Activated CD8-positive, alpha-beta T cell treated with anti-CD3 and anti-CD28 coated beads, Interleukin-2, amount 10 ng/mL, durations not matched to agents 7 days and 5 days (primary cell): ENCODE data around the gene LYST. TPM values are rescaled to one million over a fixed set of nuclear protein-coding genes. Genes with fewer than 3 reads are reported as not detected.

Experiments
- ATAC-seq: fragments of 150-1000 bp; cut with Tn5 transposase; one replicate; pipeline ENCODE4 v1.10.0; 2021; ENCODE audit warnings: moderate library complexity
- CTCF ChIA-PET: fragments of 350-600 bp; sonication (Branson Sonifier 250); formaldehyde crosslinking; loops from one replicate; lab custom pipeline; 2021; ENCODE audit warnings: antibody characterized with exemption; lab: Charles Lee
- POLR2A ChIA-PET: fragments of 350-600 bp; sonication (Branson Sonifier 250); formaldehyde crosslinking; loops from one replicate; lab custom pipeline; 2021; ENCODE audit warnings: antibody characterized with exemption; lab: Charles Lee
- DNase-seq: peaks from one replicate; pipeline ENCODE4 v3.0.0-alpha.2; 2020
- H3K27ac Mint-ChIP-seq: one replicate; pipeline ENCODE4 v1.8.0; 2021; ENCODE audit warnings: mild to moderate bottlenecking, mixed read lengths
- H3K27me3 Mint-ChIP-seq: one replicate; pipeline ENCODE4 v1.8.0; 2021; ENCODE audit warnings: low read depth, mixed read lengths
- H3K36me3 Mint-ChIP-seq: one replicate; pipeline ENCODE4 v1.8.0; 2021; ENCODE audit warnings: low read depth, mixed read lengths
- H3K4me1 Mint-ChIP-seq: one replicate; pipeline ENCODE4 v1.8.0; 2021; ENCODE audit warnings: low read depth, mixed read lengths
- H3K4me3 Mint-ChIP-seq: one replicate; pipeline ENCODE4 v1.8.0; 2021; ENCODE audit warnings: mild to moderate bottlenecking, mixed read lengths
- H3K9me3 Mint-ChIP-seq: one replicate; pipeline ENCODE4 v1.8.0; 2022; ENCODE audit warnings: mixed read lengths; ENCODE audit not compliant: insufficient read depth
- total RNA-seq, 2 experiments: library from RNA; stranded (reverse); gene quantifications; one replicate each; pipeline ENCODE4 v1.2.3, GENCODE V29; 2021

LYST gene
- total RNA-seq, 2 experiments from 2014 or later = 26.2 to 28.6 TPM

DNA sequence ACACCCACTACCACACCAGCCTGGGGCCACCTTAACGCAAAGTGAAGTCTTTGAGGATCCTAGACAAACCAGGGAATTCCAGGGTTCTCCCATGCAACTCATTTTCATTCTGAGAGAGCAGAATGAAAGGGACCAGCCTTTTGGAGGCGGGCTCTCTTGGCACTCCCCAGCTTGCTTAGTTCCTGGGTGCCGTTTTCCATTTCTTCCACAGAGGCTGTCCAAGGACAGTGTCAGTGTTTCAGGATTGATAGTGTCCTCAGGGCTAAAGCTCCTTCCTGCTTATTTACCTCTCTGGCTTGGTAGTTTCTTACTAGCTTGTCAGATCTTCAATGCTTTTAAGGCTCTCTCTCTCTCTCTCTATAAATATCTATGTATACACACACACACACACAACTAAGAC is 187.1 kb downstream of the LYST start:
- Mint-ChIP-seq H3K4me3 (no peak overlapping the region), H3K36me3 (peaks cover 32% of the 10 kb centered on the region), H3K4me1 (peaks cover 6% of the 10 kb centered on the region), H3K27ac (no peak overlapping the region), H3K27me3 (no peaks in the 10 kb centered on the region), H3K9me3 (peaks cover 20% of the 10 kb centered on the region)
- DNase-seq (no peak), ATAC-seq (no peak)
- POLR2A ChIA-PET = no interaction called here
- CTCF ChIA-PET = no interaction called here

DNA sequence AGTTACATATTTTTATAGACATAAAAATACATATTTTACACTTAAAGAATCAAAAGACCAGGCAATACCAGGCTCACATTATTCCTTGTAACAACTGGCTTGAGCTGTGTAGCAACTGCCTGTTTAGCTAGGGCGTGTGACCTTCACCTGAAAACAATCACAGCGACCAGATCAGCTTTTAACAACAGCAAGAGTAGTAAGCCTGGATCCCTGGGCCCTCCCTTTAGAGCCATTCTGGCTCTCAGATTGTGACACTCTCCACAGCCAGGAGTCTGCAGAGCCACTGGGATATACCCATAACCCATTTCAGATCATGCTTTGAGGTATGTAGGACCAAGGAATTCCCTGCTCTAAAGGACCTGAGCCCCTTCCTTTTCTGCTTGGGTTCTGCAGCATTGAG is 187.7 kb downstream of the LYST start:
- no peaks in the 10 kb centered on the region for H3K27me3 Mint-ChIP-seq
- POLR2A ChIA-PET = no interaction called here

DNA sequence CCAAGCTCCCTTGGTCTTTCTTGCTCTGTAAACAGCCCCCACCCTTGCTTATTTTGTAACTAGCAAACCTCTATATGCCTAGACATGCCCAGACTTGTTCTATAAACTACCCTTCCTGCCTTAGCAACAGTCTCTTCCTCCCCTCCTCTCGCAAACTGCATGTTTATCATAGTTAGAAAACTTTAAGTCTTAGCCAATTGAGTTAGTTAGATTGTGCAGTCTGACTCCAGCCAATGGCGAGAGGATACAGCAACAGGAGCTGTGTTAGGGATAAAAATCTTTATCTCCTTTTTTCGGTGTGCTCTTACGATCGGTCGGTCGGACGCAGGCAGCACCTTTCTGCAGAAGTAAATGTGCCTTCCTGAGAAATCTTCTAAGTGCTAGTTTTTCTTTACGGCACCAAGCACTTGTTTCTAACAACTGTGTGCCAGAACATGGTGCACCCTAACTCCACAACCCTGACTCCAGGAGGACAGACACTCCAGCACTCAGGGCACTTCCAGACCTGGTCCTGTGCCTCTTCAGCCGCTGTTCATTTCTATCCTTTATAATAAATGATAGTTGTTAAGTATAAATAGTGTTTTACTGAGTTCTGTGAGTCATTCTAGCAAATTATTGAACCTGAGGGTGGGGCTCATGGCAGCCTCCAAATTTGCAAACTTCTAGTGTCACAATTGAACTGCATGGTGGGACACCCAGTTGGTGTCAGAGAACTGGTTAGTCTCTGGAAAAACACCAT is 191.4 kb downstream of the LYST start:
- peaks cover 44% of the 10 kb centered on the region for H3K9me3 Mint-ChIP-seq
- peak overlapping the region; percentile 51 for H3K27ac Mint-ChIP-seq
- H3K4me1 Mint-ChIP-seq = peaks cover 6% of the 10 kb centered on the region
- ATAC-seq (peak; percentile 42), DNase-seq (no peak)
- CTCF ChIA-PET = no interaction called here
- POLR2A ChIA-PET = no interaction called here
- H3K4me3 Mint-ChIP-seq = no peak overlapping the region
- no peaks in the 10 kb centered on the region for H3K27me3 Mint-ChIP-seq
- H3K36me3 Mint-ChIP-seq = peaks cover 65% of the 10 kb centered on the region

More for the DNA sequence above, 187.7 kb downstream of the LYST start:
- Mint-ChIP-seq H3K27ac (no peak overlapping the region), H3K4me3 (no peak overlapping the region), H3K4me1 (peaks cover 6% of the 10 kb centered on the region), H3K9me3 (peaks cover 20% of the 10 kb centered on the region), H3K36me3 (peaks cover 38% of the 10 kb centered on the region)
- DNase-seq (no peak), ATAC-seq (no peak)
- CTCF ChIA-PET = no interaction called here

DNA sequence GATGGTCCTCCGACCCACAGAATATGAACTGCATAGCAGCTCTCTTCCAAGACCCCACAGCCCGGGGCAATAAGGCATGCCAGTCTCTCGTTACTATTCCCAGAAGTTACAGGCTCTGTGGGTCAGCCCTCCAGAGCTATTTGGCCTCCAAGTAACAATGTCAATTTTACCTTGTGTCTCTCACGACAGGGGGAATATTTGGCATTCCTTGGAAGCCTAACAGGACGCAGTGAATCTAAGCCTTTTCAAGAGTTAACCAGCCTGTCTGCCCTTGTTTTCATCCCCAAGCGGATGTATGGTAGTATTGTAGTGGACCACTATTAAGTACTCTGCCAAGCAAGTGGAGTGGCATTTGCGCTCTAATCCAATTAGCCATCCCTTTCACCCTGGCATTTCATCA is 192.7 kb downstream of the LYST start:
- no peak overlapping the region for H3K4me3 Mint-ChIP-seq
- no peaks in the 10 kb centered on the region for H3K27me3 Mint-ChIP-seq
- peaks cover 77% of the 10 kb centered on the region for H3K36me3 Mint-ChIP-seq
- ChIA-PET CTCF (interaction anchor here (0.6 kb wide), 1 partner anchor 84 kb away, joined by 3 read pairs; no protein-coding TSS in a partner anchor), POLR2A (no interaction called here)
- H3K4me1 Mint-ChIP-seq = peaks cover 6% of the 10 kb centered on the region
- no peak overlapping the region for H3K27ac Mint-ChIP-seq
- DNase-seq (no peak), ATAC-seq (no peak)
- peaks cover 52% of the 10 kb centered on the region for H3K9me3 Mint-ChIP-seq

DNA sequence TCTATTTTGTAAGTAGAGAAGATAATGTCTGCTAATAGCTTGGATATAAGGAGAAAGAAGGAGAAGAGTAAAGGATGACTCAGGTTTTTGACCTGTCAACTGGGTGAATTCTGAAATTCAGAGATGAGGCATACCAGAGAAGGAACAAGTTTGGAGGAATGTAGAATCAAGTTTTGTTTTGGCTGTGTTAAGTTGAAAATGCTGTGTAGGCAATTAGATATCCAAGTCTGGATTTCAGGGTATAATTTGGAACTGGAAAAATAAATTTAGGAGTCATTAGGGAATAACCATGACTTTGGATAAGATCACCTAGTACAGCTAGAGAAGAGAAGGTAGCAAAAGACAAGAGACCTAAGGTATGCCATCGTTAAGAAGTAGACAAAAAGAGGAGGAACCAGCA is 194.7 kb downstream of the LYST start:
- peaks cover 7% of the 10 kb centered on the region for H3K4me1 Mint-ChIP-seq
- CTCF ChIA-PET = interaction anchor here (0.6 kb wide), 1 partner anchor 10 kb away, joined by 3 read pairs; no protein-coding TSS in a partner anchor
- no peak overlapping the region for H3K27ac Mint-ChIP-seq

DNA sequence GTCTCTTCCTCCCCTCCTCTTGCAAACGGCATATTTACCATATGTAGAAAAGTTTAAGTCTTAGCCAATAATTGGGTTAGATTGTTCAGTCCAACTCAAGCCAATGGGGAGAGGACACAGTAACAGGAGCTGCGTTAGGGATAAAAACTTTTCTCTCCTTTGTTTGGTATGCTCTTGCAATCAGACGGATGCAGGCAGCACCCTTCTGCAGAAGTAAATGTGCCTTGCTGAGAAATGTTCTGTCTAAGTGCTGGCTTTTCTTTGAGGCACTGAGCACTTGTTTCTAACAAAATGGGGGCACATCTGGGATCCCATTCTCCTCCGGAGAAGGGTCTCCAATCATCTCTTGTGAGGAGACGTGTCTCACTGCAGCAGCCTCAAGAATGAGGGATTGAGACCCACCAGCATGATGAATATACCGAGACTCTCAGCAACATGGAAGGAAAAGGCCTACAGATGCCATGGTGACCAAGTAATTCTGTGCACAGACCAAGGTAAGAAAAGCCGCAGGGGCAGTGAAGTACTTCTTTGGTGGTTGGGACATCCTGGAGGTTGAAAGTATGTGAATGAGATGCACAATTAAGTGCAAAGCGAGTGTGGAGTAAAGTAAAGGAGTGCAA is 196.4 kb downstream of the LYST start:
- ATAC-seq = no peak
- ChIA-PET CTCF (no interaction called here), POLR2A (no interaction called here)
- DNase-seq = no peak
- Mint-ChIP-seq H3K4me3 (no peak overlapping the region), H3K27ac (no peak overlapping the region), H3K36me3 (peaks cover 69% of the 10 kb centered on the region), H3K27me3 (no peaks in the 10 kb centered on the region), H3K4me1 (peaks cover 7% of the 10 kb centered on the region), H3K9me3 (peaks cover 38% of the 10 kb centered on the region)

More for the DNA sequence above, 194.7 kb downstream of the LYST start:
- ATAC-seq (no peak), DNase-seq (no peak)
- H3K36me3 Mint-ChIP-seq = peaks cover 84% of the 10 kb centered on the region
- no peak overlapping the region for H3K4me3 Mint-ChIP-seq
- POLR2A ChIA-PET = no interaction called here
- H3K9me3 Mint-ChIP-seq = peaks cover 52% of the 10 kb centered on the region
- H3K27me3 Mint-ChIP-seq = no peaks in the 10 kb centered on the region

- Mint-ChIP-seq H3K27ac (no peak overlapping the region), H3K27me3 (no peaks in the 10 kb centered on the region), H3K4me3 (no peak overlapping the region), H3K4me1 (peaks cover 1% of the 10 kb centered on the region), H3K9me3 (peaks cover 33% of the 10 kb centered on the region), H3K36me3 (peaks cover 62% of the 10 kb centered on the region)
- no peak for DNase-seq
- ChIA-PET CTCF (no interaction called here), POLR2A (no interaction called here)
- no peak for ATAC-seq
Measured at GRCh38 chr1:235669277-235669676, 197.4 kb downstream of the LYST start.

GRCh38 chr1:235663628-235664027 is 203.1 kb downstream of the LYST start:
- no peak overlapping the region for H3K27ac Mint-ChIP-seq
- no peak overlapping the region for H3K4me3 Mint-ChIP-seq
- CTCF ChIA-PET = interaction anchor here (1.1 kb wide), 1 partner anchor 63 kb away, joined by 3 read pairs; no protein-coding TSS in a partner anchor

DNA sequence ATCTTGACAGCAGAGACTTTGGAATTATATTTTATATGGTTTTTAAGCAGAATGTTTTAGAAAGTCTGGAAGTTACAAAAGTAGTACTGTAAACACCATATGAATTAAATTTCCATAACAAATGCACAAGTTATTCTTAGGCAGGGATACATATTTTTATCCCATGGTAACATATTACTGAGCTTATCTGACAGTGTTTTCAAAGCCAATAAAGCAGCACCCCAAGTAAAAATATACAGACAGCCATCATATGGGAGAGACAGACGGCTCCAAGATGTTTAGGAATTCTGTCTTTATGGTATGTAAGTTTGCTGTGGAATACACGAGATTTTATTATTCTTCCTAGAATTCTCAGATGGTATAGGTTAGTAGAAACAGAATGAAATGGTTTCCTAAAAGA is 205.1 kb downstream of the LYST start:
- H3K36me3 Mint-ChIP-seq = peaks cover 18% of the 10 kb centered on the region
- H3K27ac Mint-ChIP-seq = no peak overlapping the region
- H3K4me3 Mint-ChIP-seq = no peak overlapping the region
- H3K9me3 Mint-ChIP-seq = no peaks in the 10 kb centered on the region
- ATAC-seq (no peak), DNase-seq (no peak)
- ChIA-PET POLR2A (no interaction called here), CTCF (interaction anchor here (0.8 to 1.2 kb wide), 3 partner anchors 10 to 148 kb away, joined by 3 read pairs; no protein-coding TSS in a partner anchor)
- no peaks in the 10 kb centered on the region for H3K4me1 Mint-ChIP-seq
- H3K27me3 Mint-ChIP-seq = no peaks in the 10 kb centered on the region

More at GRCh38 chr1:235663628-235664027, 203.1 kb downstream of the LYST start:
- H3K36me3 Mint-ChIP-seq = peaks cover 22% of the 10 kb centered on the region
- ATAC-seq (no peak), DNase-seq (no peak)
- POLR2A ChIA-PET = no interaction called here
- no peaks in the 10 kb centered on the region for H3K27me3 Mint-ChIP-seq
- peaks cover 1% of the 10 kb centered on the region for H3K4me1 Mint-ChIP-seq
- H3K9me3 Mint-ChIP-seq = no peaks in the 10 kb centered on the region

- ChIA-PET CTCF (no interaction called here), POLR2A (no interaction called here)
- H3K9me3 Mint-ChIP-seq = no peaks in the 10 kb centered on the region
- H3K4me1 Mint-ChIP-seq = no peaks in the 10 kb centered on the region
- H3K36me3 Mint-ChIP-seq = peaks cover 16% of the 10 kb centered on the region
- ATAC-seq = no peak
- H3K27me3 Mint-ChIP-seq = peaks cover 7% of the 10 kb centered on the region
- H3K4me3 Mint-ChIP-seq = no peak overlapping the region
- DNase-seq = no peak
- H3K27ac Mint-ChIP-seq = no peak overlapping the region
Measured at GRCh38 chr1:235659186-235659771, 207.4 kb downstream of the LYST start.

- ATAC-seq (no peak), DNase-seq (no peak)
- CTCF ChIA-PET = interaction anchor here (0.9 to 1.4 kb wide), 3 partner anchors 60 to 314 kb away, joined by 3 to 4 read pairs (median 3); no protein-coding TSS in a partner anchor
- no peak overlapping the region for H3K4me3 Mint-ChIP-seq
- peaks cover 9% of the 10 kb centered on the region for H3K36me3 Mint-ChIP-seq
- POLR2A ChIA-PET = no interaction called here
- no peak overlapping the region for H3K27ac Mint-ChIP-seq
- no peaks in the 10 kb centered on the region for H3K4me1 Mint-ChIP-seq
- peaks cover 17% of the 10 kb centered on the region for H3K27me3 Mint-ChIP-seq
- no peaks in the 10 kb centered on the region for H3K9me3 Mint-ChIP-seq
Measured at GRCh38 chr1:235657747-235658526, 208.8 kb downstream of the LYST start.
